ENCODE data around the gene ZKSCAN8. TPM values are rescaled to one million over a fixed set of nuclear protein-coding genes. Genes with fewer than 3 reads are reported as not detected.

The ZKSCAN8 gene
- total RNA-seq, 1 donor: 25.7 TPM

DNA sequence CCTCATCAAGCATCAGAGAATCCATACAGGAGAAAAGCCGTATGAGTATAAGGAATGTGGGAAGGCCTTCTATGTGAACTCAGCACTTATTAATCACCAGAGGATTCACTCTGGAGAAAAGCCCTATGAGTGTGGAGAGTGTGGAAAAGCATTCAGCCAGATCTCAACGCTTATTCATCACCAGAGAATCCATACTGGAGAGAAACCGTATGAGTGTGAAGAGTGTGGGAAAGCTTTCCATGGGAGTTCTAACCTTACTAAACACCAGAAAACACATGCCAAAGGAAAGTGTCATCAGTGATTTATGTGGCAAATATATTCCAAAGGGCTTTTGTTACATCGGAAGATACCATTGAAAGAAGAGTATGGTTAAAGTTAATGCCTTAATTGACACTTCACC is 25.4 kb downstream of the ZKSCAN8 start:
- no peaks in the 10 kb centered on the region for H3K27me3 ChIP-seq (ENCODE audit: insufficient read depth, low read length)
- peaks cover 5% of the 10 kb centered on the region for H3K4me1 ChIP-seq (ENCODE audit: insufficient read depth, low read length)
- H3K27ac ChIP-seq (ENCODE audit: low read depth, low read length): peak overlapping the region; percentile 80
- H3K4me2 ChIP-seq (ENCODE audit: insufficient read depth, low read length): no peak overlapping the region
- no peaks in the 10 kb centered on the region for H3K9me3 ChIP-seq (ENCODE audit: low read depth, low read length)
- no peaks in the 10 kb centered on the region for H4K20me1 ChIP-seq (ENCODE audit: insufficient read depth, low read length)
- no peak overlapping the region for H3K4me3 ChIP-seq (ENCODE audit: insufficient read depth, low read length)
- H3K36me3 ChIP-seq (ENCODE audit: insufficient read depth, low read length): no peaks in the 10 kb centered on the region
- TF ChIP-seq, protein P1, sequence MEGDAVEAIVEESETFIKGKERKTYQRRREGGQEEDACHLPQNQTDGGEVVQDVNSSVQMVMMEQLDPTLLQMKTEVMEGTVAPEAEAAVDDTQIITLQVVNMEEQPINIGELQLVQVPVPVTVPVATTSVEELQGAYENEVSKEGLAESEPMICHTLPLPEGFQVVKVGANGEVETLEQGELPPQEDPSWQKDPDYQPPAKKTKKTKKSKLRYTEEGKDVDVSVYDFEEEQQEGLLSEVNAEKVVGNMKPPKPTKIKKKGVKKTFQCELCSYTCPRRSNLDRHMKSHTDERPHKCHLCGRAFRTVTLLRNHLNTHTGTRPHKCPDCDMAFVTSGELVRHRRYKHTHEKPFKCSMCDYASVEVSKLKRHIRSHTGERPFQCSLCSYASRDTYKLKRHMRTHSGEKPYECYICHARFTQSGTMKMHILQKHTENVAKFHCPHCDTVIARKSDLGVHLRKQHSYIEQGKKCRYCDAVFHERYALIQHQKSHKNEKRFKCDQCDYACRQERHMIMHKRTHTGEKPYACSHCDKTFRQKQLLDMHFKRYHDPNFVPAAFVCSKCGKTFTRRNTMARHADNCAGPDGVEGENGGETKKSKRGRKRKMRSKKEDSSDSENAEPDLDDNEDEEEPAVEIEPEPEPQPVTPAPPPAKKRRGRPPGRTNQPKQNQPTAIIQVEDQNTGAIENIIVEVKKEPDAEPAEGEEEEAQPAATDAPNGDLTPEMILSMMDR (IDR thresholded peaks at IDR 0.05; ENCODE audit: extremely low read depth, low read depth, low read length): no peak
- no peak for DNase-seq (ENCODE audit: insufficient read length, low spot score, missing footprints)
- H3K79me2 ChIP-seq (ENCODE audit: insufficient read depth, low read length): no peaks in the 10 kb centered on the region
- H2AFZ ChIP-seq (ENCODE audit: low read length): peak overlapping the region; percentile 54

DNA sequence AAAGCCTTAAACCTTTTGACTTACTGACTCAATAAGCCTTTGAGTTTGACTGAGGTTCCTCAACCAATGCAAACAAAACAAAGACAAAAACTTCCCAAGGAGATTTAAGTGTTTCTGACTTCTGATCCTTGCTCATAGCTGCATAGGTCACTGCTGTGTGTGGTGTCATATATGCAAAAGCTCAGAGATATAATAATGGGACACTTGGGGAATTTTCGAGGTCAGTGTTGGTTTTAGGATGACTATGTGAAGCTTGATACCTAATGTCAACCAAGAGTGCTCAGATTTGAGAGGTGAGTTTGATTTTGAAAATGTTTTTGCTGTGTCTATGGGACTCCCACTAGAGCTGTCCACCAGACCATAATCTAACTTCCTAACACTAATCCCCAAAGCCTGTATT is 26.2 kb downstream of the ZKSCAN8 start:
- H3K27ac ChIP-seq (ENCODE audit: low read depth, low read length): no peak overlapping the region
- TF ChIP-seq, protein P1 (IDR thresholded peaks at IDR 0.05; ENCODE audit: extremely low read depth, low read depth, low read length): no peak
- no peaks in the 10 kb centered on the region for H3K36me3 ChIP-seq (ENCODE audit: insufficient read depth, low read length)
- H3K4me3 ChIP-seq (ENCODE audit: insufficient read depth, low read length): no peak overlapping the region
- peaks cover 5% of the 10 kb centered on the region for H3K4me1 ChIP-seq (ENCODE audit: insufficient read depth, low read length)
- no peak for DNase-seq (ENCODE audit: insufficient read length, low spot score, missing footprints)
- no peak overlapping the region for H3K4me2 ChIP-seq (ENCODE audit: insufficient read depth, low read length)
- no peaks in the 10 kb centered on the region for H3K79me2 ChIP-seq (ENCODE audit: insufficient read depth, low read length)
- no peak overlapping the region for H2AFZ ChIP-seq (ENCODE audit: low read length)
- H3K9me3 ChIP-seq (ENCODE audit: low read depth, low read length): no peaks in the 10 kb centered on the region
- H4K20me1 ChIP-seq (ENCODE audit: insufficient read depth, low read length): no peaks in the 10 kb centered on the region
- H3K27me3 ChIP-seq (ENCODE audit: insufficient read depth, low read length): no peaks in the 10 kb centered on the region

DNA sequence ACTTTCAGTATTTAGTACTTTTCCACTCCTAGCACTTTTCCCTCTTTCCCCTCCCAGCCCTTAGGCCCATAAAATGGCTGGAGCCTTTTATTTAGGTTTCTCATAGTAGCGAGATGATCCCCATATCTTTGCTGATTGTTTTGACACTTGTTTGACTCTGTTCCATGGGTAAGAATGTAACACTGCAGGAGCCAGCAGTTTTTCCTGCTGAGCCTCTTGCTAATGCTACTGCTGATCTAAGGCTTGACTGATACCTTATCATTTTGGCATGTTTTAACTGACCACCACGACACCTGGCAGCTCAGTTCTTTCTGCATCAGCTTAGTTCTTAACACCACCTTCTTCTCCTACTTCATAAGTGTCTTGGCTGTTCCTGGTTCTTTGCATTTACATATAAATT is 29.6 kb downstream of the ZKSCAN8 start:
- Histone ChIP-seq H3K79me2 (ENCODE audit: insufficient read depth, low read length) (no peaks in the 10 kb centered on the region), H2AFZ (ENCODE audit: low read length) (no peak overlapping the region), H3K27ac (ENCODE audit: low read depth, low read length) (no peak overlapping the region), H3K4me3 (ENCODE audit: insufficient read depth, low read length) (no peak overlapping the region), H3K27me3 (ENCODE audit: insufficient read depth, low read length) (no peaks in the 10 kb centered on the region), H4K20me1 (ENCODE audit: insufficient read depth, low read length) (no peaks in the 10 kb centered on the region), H3K36me3 (ENCODE audit: insufficient read depth, low read length) (no peaks in the 10 kb centered on the region), H3K9me3 (ENCODE audit: low read depth, low read length) (no peaks in the 10 kb centered on the region), H3K4me2 (ENCODE audit: insufficient read depth, low read length) (no peak overlapping the region), H3K4me1 (ENCODE audit: insufficient read depth, low read length) (peaks cover 5% of the 10 kb centered on the region)
- no peak for DNase-seq (ENCODE audit: insufficient read length, low spot score, missing footprints)
- TF ChIP-seq, protein P1 (IDR thresholded peaks at IDR 0.05; ENCODE audit: extremely low read depth, low read depth, low read length): no peak

DNA sequence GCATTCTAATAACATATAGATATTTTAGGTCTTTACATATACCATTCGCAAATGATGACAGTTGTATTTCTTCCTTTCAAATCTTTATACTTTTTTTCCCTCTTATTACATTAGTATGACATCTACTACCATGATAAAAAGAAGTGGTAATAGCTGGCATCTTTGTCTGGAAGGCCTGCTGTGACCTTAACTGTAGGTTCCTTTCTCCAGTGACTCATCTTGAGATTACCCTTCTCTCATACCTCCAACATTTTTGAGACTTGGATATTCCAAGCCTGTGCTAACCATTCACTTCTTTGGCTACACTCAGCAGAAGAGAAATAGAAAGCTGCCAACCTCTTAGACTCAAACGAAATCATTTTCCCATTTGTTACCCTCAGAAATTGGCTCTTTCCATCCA is 30.3 kb downstream of the ZKSCAN8 start:
- Histone ChIP-seq H3K4me1 (ENCODE audit: insufficient read depth, low read length) (no peaks in the 10 kb centered on the region), H3K27ac (ENCODE audit: low read depth, low read length) (no peak overlapping the region), H3K79me2 (ENCODE audit: insufficient read depth, low read length) (no peaks in the 10 kb centered on the region), H3K27me3 (ENCODE audit: insufficient read depth, low read length) (no peaks in the 10 kb centered on the region), H3K9me3 (ENCODE audit: low read depth, low read length) (no peaks in the 10 kb centered on the region), H2AFZ (ENCODE audit: low read length) (no peak overlapping the region), H4K20me1 (ENCODE audit: insufficient read depth, low read length) (no peaks in the 10 kb centered on the region), H3K4me2 (ENCODE audit: insufficient read depth, low read length) (no peak overlapping the region), H3K36me3 (ENCODE audit: insufficient read depth, low read length) (no peaks in the 10 kb centered on the region), H3K4me3 (ENCODE audit: insufficient read depth, low read length) (no peak overlapping the region)
- no peak for DNase-seq (ENCODE audit: insufficient read length, low spot score, missing footprints)
- TF ChIP-seq, protein P1 (IDR thresholded peaks at IDR 0.05; ENCODE audit: extremely low read depth, low read depth, low read length): no peak
